Stimulated activated CD8-positive, alpha-beta memory T cell treated with anti-CD3 and anti-CD28 coated beads, Interleukin-4, amount 100 ng/mL, for 48 hours (primary cell): ENCODE results near the gene CNIH3.

Experiments used
- DNase-seq: peaks from one replicate; pipeline ENCODE4 v3.0.0-alpha.2; 2020

The CNIH3 gene

DNA sequence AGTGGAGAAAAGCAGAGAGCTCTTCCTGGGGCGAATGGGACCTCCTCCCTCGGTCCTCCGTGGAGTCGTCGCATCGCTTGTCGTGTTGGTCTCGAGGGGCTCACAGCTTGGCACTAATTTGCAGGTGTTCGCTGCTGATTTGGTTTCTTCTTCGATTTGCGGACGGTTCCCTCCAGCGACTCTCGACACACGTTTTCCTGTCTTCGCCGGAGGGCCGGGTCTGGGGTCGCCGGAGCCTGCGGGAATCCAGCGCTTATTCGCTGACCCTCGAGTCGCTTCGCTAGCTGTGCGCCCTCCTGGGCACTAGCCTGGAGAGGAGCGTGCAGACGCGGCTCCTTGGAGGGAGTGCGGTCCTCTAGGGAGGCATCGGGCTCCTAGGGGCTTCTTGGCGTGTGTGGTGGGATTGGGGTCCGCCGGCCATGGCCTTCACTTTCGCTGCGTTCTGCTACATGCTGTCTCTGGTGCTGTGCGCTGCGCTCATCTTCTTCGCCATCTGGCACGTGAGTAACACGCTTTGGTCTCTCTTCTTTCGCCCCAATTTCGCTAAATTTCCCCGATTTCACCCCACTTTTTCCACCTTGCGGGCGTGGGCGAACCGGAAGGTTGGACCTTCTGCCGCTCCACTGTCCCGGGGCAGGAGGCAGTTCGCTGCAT lies 766 bp downstream of the CNIH3 start:
- DNase-seq = peak; percentile 25

DNA sequence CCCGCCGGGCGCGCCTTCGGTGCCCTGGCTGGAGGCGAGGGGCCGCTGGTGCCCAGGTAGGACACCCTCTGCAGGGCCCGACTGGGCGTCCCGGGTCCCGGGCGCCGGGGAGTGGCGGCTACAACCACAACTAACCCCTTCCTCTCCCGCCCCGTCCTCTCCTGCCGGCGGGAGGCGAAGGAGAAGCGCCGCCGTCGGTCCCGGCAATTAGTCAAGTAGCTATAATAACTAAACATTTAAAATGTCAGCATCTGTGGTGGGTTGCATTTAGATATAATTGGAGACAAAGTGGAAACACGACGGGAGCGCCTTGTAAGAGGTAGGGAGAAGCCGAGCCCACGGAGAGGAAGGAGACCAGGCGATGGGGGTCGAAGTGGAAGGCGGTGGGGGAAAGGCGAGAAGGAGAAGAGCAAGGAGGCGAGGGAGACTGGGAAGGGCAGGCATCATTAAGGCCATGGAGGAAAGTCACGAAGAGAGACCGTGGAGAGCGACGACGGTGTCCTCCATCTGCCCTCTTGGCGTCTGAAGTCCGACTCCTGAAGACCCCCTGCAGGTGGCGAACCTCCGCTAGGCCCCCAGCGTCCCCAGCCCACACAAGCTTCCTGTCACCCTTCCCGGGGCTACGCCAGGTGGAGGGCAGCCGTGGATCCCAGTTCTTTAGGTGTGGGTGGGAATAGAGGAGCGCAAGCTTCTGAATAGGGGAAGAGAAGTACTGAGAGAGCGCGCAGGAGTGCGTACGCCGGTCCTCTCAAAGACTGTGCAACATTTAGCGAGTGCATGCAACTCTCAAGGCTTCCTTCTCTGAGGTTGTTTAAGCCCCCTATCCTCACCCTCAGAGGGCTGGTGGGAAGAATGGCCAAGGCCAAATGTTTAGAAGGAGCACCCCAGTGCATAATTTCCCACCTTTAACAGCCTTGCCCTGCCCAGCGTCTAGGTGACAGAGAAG lies 1.6 kb downstream of the CNIH3 start:
- no peak for DNase-seq

DNA sequence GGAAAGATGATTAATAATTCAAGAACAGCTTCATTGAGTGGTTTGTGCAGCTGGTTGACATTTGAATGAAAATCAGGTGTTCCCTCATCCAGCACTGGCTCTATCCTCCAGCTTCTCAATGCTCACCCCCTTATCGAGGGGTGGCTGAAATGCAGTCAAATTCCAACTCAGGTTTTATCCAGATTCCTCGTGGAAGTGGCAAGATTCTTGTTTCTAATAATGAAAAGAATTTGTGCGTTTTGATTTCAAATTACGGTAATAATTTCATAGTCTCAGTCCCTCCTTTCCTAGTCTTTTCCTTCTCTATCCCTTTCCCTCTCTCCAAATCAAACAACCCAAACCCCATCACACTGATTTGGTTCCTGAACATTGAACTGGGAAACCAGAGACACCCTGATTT lies 3.1 kb downstream of the CNIH3 start:
- DNase-seq = no peak

DNA sequence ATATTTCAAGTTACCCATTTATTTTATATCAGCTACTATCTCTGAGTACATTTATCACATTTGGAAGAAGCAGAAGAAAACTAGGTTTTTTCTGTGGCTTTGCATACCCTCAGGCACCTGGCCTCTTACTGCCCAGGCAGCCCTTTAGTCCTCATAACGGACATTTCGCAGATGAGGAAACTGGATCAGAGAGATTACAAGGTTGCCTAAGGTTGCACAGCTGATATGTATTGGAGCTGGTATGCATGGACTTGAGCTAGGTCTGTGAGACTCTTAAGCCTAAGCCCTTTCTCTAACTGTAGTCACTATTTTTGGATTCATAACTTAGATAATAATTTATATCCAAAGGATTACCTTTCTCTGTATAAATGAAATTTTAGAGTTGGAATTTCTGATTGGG lies 4.0 kb downstream of the CNIH3 start:
- DNase-seq = no peak

DNA sequence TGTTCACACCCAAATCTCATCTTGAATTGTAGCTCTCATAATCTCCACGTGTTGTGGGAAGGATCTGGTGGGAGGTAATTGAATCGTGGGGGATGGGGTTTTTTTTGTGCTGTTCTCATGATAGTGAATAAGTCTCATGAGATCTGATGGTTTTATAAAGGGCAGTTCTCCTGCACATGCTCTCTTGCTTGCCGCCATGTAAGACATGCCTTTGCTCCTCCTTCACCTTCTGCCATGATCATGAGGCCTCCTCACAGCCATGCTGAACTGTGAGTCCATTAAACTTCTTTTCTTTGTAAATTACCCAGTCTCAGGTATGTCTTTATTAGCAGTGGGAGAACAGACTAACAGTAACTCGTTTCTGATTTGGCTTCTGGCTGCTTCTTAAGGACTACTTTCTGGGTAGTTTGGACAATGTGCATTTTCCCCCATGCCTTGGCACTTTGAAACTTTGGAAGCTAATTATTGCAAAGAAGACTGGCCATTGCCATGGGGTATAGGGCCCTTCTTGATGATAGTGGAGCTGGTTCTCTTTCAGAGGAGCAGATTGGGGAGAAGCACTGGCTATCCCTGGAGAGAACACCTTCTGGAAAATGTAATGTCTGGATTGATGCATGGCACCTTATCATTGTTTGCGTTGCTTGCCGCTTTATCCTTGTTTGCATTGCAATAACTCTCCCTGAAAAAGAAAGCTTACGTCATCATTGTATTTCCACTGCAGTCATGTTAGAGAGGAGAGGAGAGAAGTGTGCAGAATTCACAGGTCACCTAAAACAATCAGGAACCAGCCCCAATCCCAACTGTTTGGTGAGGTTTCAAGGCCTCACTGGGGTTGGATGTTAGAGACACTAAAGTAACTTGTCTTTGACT lies 5.9 kb downstream of the CNIH3 start:
- no peak for DNase-seq

DNA sequence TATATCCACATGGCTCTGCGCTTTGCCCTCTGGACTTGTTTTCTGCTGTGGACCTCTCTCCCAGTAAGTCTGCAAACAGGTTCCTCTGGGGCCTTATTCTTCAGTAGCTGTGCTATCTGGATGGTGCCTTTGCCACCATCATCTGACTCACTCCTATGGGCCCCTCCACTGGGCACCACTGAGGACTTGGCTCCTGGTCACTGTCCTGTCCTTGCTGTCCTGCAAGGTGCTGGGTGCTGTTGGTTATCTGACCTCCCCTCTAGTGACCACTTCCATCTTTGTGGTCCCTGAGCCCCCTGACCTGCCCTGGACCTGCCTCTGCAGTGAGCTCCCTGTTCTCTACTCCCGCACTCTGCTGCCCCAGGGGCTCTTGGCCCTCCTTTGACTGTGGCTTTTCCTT lies 6.7 kb downstream of the CNIH3 start:
- DNase-seq = no peak

DNA sequence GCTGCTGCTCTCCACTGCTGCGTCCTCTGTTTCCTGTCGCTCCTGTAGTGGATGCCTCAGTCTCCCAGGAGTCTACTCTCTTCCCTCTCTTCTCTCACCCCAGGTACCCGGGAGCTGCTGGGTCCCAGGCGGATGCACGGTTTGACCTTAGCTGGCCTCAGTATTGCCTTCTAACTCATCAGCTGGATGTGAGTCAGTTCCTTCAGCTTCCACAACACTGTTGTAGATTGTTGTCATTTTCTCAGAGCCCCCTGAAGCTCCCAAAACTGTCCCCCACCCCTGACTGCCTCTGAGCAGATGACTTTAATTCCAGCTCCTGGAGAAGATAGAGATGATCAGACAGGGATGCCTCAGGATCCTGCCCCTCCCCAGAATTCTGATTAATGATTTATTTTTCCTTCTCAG lies 7.2 kb downstream of the CNIH3 start:
- DNase-seq = no peak

DNA sequence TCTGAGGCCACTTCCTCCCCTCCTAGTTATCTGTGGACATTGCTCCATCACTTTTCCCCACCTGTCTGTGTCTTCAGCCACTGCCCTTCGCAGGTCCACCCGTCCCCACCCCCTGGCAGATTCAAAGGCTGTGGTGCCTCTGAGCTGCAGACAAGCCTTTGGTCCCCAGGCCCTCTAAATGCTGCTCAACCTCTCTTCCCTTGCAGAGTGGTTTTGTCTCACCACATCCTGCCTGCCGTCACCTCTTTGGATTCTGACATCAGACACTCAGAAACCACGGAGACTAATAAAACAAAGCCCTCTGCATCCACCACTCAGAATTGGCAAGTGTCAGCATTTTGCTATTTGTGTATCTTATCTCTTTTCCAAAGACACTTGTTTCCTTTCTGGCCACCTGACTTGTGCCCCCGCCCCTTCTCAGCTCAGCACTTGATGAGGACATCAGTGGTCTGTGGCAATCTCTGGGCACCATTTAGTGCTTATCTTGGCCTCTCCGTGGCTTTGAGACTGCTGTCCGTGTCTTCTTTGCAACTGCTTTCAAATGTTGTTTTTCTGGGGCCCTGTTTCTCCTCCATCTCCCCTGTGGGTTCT lies 7.7 kb downstream of the CNIH3 start:
- peak; percentile 77 for DNase-seq

DNA sequence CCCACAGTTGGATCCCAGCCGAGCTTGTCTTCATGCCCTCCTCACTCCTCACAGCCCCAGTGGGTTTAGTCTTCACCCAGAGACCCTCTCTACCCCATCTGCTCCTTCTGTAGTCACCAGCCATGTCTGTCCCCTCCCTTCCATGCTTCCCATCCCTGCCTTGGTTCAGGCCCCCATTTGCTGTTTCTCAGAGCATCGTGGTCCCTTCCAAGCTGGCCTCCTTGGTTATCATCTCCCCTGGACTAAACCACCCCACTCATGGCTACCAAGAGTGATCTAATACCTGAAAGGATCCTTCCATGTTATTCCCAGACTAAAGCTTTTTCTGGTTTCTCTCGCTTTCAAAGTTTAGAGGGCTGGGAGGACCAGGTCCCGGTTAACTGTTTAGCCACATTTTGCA lies 8.3 kb downstream of the CNIH3 start:
- no peak for DNase-seq

DNA sequence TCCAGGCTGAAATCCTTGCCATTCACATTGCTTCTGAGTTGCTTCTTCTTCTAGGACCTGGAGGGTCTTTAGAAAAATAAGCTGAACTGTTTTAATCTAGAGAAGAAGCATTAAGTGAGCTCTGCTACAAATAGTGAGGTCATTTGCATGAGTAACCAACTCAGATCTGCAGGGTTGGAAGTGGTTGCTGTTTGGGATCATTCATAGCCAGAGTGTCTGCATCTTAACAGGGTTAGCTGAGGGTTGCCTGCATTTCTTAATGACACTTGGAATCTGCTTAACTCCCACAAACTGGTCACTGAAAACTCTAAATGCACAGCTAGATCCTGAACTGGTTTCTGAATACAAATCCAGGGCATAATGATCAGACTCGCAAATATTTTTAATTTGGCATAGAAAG lies 9.9 kb downstream of the CNIH3 start:
- no peak for DNase-seq

DNA sequence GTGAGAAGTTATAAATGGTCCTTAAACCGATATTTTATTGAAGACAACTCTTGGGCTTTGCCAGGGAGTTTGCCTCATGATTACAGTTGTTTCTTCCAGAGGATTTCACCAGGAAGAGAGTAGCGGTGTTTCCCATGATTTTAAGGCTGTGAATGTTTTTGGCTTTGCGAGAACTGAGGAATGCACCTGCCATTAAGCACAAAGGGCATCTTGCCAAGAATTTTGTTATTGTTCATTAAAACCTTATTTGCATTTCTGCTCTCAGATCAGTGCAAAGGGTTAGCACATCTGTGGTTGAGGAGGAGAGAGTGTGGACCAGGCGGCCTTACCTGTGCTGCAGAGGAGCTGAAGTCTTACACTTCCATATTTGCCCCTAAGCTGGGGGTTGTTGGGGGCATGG lies 13.8 kb downstream of the CNIH3 start:
- no peak for DNase-seq

DNA sequence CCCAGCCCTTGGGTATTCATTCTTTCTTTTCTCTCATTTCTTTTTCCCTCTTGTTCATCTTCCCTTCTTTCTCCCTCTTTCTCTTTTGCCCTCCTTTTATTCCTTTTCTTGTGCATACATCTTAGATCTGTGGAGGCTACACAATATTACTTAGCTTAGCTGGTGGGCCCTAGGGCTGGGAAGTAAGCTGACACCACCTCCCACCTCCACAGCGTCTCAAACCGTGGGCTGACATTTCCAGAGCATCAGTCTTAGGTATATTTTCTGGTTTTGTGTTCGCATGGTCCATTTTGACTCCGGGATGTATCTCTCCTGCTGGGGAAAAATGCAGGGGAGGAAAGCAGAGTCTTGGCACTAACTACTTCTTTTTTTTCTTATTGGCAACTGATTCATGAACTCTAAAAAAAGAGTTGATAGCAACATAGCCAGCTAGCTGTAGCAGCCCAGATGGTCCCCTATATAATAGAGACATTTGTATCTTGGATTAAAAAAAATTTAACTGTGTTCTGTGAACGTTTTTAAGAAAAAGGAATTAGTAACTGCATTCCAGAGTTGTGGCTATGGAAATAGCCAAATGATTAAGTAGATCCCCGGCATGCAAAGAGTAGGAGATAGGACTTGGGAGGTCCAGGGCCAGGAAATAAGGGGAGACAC lies 15.5 kb downstream of the CNIH3 start:
- no peak for DNase-seq

DNA sequence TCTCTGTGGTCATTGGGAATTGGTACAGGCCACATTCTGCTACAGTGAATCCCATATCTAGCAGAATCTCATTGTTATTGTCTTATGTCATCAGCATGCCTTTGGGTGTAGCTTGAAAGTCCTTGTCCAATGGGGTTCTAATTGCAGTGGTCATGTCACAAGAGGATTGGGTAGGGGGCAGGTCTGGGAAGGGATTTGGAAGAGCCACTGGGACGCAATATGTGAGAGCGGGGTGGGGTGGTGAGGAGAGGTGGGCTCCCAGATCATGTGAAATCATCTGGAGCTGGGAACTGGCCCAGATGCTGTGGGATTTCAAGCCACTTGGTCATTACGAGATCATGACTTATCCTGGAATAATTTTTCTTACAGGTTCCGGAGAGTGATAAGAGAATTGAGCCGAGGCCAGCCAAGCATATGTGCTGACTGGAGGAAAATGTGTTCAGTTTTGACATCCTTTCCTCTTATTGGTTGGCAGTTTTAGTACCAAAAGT lies 16.3 kb downstream of the CNIH3 start:
- no peak for DNase-seq

DNA sequence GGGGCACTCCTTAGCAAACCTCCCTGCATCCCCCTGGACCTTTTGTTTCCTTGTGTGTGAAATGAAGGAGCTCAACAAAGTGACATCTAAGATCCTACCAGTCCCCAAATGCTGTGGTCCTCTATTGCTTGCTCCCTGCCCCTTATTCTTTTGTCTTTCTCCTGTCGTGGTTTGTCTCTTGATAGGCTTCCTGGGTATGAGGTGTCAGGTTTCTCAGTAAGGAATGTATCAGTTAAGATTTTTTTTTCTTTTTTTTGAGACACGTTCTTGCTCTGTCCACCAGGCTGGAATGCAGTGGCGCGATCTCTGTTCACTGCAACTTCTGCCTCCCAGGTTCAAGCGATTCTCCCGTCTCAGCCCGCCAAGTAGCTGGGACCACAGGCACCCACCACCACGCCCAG lies 16.8 kb downstream of the CNIH3 start:
- DNase-seq = no peak

DNA sequence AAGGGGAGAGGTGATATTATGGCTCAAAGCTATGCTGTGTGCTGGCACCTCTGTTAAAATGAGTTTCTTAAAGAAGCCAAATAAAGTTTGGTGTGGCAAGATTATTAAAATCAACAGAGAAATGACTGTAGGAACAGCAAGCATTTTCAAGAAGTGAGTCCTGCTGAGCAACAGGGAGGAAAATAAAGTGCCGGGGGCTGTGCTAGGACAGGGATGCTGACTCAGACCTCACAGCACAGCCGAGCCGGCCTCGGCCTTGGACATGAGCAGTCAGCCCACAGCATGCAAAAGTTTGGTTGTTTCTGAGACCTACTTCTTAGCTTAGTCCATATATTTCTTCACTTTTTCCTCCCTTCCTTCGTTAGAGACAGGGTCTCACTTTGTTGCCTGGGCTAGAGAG lies 19.2 kb downstream of the CNIH3 start:
- no peak for DNase-seq

DNA sequence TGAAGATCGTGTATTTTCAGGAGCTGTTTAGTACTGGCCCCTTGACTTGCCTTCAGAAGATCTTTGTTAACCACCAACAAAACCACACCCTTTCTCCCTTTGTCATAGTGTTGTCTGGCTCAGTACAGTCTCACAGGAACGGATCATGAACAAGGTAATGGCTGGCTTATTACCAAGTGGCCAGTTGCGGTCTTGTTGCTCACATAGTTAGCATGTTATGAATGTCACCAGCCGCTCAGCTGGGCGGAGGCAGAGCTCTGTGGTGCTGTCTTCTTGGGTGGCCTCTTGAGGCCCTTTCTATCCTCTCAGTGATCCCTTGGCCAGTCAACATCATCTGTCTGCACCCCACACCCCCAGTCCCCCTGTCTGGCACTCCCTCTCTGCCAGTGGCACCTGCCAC lies 21.4 kb downstream of the CNIH3 start:
- no peak for DNase-seq

DNA sequence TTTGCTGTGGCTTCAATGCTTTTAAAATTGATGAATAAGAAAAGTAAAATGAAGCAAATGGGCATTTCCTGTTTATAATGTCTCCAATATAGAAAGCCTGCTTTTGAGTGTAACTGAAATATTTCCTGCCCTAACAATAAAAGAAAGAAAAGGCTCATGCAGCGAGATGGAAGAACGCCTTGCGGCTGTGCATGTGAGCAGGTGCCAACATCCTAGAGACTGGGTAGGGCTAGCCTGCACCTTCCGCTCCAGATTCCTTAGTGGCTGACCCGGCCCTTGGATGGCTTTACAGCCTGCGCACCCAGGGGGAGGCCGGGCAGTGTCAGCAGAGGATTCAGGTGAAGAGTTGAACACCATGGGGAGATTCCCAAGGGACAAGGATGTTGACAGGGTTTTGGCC lies 21.8 kb downstream of the CNIH3 start:
- DNase-seq = no peak

DNA sequence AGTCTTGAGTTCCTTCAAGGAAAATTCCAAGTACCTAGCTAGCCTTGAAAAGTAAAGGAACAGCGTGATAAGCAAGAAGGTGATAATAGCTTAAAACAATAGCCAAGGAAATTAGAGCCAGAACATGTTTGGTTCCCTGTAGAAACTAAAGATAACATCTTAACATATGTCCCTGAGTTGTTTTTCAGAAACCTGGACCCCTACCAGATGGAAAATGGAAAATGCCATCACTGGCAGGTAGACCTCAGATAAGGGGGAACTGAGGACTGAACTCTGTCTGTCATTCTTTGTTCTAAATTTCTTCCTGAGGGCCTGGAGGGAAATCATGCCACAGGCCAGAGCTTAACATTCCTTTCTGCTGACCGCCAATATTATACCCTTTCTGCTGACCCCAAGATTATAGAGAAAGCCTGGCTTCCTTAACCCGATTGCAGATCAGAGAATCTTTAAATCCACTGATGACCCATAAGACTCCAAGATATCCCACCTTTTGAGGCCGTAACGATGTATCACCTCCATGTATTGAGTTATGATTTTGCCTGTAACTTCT lies 23.4 kb downstream of the CNIH3 start:
- no peak for DNase-seq

DNA sequence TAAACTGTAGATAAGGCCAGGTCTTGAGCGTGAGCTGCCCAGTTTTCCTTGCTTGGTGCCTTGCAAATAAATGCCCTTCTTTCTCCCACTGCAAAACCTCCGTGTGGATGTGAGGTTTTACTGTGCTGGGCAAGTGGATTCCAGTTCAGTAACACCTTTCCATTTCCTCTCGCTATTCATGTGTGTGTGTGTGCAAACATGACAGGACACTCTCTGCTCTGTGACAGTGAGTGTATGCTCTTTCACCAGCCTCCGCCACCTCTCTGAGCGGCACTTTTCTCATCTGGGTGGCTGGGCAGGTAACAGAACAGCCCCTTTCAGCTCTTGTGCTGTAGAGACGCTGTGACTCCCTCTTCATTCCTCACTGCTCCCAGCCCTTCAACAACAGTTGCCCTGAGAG lies 23.9 kb downstream of the CNIH3 start:
- DNase-seq = no peak

DNA sequence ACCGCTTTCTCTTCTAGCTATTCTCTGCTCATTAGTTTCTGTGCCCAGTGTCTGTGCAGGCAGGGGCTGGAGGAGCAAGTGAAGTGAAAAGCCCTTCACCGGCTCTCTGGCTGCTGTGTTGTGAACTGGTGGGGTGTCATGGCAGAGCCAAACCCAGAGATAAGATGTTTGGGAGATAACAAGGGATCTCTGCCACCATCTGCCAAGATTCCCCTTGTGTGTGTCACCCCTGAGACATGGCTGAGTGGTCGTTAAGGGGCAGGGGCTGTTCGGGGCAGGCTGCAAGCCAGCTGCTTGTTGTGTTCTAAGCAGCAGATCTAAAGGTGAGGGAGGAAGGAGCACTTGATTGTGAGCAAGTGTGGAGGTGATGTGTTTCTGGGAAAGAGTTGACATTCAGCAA lies 24.5 kb downstream of the CNIH3 start:
- no peak for DNase-seq

DNA sequence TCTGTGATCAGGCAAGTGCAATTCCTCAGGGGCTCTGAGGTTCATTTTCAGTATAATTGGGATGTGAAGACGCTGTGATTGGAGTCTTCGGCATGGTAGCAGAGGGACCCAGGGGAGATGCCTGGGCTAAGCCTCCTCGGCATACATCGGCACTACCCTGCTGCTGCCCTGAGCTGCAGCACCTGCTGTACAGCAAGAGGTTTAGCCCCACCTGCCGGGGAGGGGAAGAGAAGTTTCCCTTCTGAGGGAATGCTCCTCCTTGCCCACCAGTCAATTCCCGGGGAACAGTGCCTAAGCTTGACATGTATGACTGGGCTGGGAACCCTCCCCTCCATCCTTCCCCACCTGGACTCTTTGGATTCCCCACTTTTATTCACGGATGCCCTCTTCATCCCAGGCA lies 24.9 kb downstream of the CNIH3 start:
- DNase-seq = no peak

DNA sequence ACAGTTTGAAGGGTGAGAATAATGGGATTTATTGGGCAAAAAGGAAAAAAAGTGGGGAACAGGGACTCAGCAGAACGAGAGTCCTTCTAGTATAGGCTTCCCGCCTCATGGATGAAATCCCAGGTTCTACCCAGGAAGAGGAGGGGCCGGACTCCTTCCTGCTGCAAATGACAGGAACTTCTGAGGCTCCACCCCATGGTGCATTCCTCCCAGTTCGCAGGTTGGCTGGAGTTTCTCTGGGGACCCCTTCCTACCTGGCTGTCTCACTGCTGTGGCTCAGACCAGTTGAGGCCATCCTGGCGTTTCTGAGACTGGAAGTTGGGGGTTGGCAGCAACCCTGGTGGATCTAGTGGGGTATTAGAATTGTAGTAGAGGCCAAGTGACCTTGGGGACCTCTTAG lies 27.5 kb downstream of the CNIH3 start:
- no peak for DNase-seq
